Measurements from ENCODE around the gene CCL24.
"Not testable (repeated sequence)": the region's sequence is repeated elsewhere in the genome, so short reads cannot be mapped to it uniquely, and the experiment has no call there.

CCL24 gene

DNA sequence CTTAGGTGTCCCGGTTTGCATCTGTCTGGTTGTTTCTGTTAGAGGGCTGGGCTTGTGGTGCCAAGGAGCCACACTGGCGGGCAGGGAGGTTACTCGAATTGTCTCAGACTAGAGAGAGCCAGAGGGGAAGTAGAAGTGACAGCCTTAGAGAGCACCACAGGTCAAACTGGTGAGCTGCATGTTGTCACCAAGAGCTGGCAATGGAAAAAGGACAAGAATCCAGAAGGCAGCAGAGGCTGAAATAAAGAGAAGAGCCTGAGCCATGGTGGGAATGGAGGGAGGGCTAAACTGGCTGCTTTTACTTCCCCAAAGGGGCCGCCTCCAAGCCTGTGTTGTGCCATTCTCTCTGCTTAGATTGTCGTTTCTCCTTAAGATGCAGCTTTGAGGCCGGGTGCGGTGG, 34.1 kb upstream of the CCL24 start:
- TF ChIP-seq, protein P1, sequence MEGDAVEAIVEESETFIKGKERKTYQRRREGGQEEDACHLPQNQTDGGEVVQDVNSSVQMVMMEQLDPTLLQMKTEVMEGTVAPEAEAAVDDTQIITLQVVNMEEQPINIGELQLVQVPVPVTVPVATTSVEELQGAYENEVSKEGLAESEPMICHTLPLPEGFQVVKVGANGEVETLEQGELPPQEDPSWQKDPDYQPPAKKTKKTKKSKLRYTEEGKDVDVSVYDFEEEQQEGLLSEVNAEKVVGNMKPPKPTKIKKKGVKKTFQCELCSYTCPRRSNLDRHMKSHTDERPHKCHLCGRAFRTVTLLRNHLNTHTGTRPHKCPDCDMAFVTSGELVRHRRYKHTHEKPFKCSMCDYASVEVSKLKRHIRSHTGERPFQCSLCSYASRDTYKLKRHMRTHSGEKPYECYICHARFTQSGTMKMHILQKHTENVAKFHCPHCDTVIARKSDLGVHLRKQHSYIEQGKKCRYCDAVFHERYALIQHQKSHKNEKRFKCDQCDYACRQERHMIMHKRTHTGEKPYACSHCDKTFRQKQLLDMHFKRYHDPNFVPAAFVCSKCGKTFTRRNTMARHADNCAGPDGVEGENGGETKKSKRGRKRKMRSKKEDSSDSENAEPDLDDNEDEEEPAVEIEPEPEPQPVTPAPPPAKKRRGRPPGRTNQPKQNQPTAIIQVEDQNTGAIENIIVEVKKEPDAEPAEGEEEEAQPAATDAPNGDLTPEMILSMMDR (conservative IDR thresholded peaks at IDR 0.05; ENCODE audit: low read depth, low read length), result no peak
- no peak for DNase-seq (ENCODE audit: low read depth)
- H3K4me3 ChIP-seq (ENCODE audit: low read length), result no peak overlapping the region

DNA sequence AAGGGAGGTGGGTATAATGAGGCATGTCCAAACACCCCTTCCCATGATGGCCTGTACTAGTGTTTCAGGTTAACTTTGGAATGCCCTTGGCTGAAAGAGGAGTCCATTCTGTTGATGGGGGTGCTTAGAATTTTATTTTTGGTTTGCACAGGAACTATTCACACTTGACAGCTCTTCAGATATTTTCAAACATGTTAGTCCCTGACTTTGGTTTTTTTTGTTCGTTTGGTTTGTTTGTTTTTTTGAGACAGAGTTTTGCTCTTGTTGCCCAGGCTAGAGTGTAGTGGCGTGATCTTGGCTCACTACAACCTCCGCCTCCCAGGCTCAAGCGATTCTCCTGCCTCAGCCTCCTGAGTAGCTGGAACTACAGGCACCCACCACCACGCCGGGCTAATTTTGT, 31.5 kb upstream of the CCL24 start:
- DNase-seq (ENCODE audit: low read depth); H3K4me3 ChIP-seq (ENCODE audit: low read length): not testable (repeated sequence)

DNA sequence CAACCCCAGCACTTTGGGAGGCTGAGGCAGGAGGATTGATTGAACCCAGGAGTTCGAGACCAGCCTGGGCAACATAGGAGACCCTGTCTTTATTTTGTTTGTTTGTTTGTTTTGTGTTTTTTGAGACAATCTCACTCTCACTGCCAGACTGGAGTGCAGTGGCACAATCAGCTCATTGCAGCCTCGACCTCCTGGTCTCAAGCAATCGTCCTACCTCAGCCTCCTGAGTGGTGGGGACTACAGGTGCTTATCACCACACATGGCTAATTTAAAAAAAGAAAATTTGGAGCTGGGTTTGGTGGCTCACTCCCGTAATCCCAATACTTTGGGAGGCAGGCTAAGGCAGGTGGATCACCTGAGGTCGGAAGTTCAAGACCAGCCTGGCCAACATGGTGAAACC, 30.6 kb upstream of the CCL24 start:
- no peak overlapping the region for H3K4me3 ChIP-seq (ENCODE audit: low read length)
- DNase-seq (ENCODE audit: low read depth), result no peak
- TF ChIP-seq, protein P1 (conservative IDR thresholded peaks at IDR 0.05; ENCODE audit: low read depth, low read length), result no peak

DNA sequence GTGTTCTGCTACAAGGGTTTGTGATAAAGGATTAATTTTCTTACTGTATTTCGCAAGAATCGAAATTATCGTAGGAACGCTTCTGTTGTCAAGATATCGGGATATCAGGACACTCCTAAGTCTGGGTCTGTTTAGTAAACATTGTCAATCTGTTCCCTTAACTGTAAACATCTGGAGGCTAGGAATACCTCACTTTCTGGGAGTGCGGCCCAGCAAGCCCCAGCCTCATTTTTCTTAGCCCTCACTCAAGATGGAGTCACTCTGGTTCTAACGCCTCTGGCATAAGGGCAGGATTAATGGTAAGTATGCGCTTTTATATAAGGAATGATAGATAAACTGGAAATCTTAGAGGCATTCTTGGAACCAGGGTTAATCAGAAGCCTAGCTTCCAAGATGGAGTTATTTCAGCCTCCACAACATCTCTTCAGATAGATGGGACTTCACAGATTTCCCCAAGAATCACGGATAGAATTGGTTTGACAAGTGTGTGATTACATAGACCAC, 30.1 kb upstream of the CCL24 start:
- TF ChIP-seq, protein P1 (conservative IDR thresholded peaks at IDR 0.05; ENCODE audit: low read depth, low read length), result no peak
- no peak for DNase-seq (ENCODE audit: low read depth)
- no peak overlapping the region for H3K4me3 ChIP-seq (ENCODE audit: low read length)

DNA sequence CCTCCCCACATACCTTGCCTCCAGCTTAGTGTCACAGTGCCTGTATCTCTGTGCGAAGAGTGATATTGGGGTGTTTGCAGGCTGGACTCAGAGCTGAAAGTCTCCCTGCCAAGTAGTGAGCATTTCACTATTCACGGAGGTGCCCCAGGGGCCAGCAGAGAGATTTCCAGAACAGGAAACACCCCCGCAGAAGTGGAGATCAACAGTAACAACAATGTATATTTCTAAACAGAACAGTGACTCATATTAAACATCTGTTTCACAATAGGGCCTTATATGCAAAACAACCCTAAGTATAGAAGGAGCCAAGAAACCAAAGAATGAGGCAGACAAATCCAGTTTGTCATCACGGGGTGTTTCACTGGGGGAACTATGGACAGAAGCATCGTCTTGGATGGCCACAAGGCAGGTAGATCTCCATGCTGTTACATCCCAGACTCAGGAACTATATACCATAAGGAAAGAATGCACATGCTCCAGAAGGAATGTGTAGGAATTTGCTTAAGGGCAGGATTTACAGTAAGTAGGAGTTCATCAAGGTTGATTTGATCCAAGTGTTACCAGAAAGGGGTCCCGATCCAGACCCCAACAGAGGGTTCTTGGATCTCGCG, 29.3 kb upstream of the CCL24 start:
- DNase-seq (ENCODE audit: low read depth), result peak; percentile 40
- no peak overlapping the region for H3K4me3 ChIP-seq (ENCODE audit: low read length)
- TF ChIP-seq, protein P1 (conservative IDR thresholded peaks at IDR 0.05; ENCODE audit: low read depth, low read length), result no peak

DNA sequence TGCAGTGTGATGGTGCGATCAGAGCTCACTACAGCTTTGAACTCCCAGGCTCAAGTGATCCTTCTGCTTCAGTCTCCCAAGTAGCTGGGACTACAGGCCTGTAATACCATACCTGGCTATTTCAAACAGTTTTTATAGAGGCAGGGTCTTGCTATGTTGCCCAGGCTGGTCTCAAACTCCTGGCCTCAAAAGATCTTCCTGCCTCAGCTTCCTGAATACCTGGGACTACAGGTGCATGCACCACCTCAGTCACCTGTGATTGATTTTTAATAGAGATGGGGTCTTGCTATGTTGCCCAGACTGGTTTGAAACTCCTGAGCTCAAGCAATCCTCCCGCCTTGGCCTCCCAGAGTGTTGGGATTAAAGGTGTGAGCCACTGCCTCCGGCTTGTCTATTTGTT, 26.4 kb upstream of the CCL24 start:
- no peak for DNase-seq (ENCODE audit: low read depth)
- no peak overlapping the region for H3K4me3 ChIP-seq (ENCODE audit: low read length)
- TF ChIP-seq, protein P1 (conservative IDR thresholded peaks at IDR 0.05; ENCODE audit: low read depth, low read length), result no peak

DNA sequence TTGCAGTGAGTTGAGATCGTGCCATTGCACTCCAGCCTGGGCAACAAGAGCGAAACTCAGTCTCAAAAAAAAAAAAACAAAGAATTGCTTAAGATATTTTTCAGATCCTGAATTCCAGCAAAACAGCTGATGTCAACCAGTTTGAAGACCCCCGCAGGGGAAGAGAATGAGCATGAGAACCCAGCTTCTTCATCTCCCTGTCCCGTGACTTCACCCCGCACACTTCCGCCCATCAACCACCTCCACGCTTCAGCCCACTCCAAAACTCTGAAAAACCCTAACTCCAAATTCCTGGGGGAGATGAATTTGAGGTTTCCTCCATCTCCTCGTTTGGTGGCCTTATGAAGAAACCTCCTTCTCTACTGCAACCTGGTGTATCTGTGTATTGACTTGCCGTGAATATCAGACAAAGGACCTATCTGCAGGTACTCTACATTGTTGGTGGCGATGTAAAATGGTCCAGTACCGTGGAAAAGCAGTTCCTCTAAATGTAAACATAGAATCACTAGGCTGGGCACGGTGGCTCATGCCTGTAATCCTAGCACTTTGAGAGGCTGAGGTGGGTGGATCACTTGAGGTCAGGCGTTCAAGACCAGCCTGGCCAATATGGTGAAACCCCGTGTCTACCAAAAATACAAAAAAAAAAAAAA, 24.8 kb upstream of the CCL24 start:
- not testable (repeated sequence) for H3K4me3 ChIP-seq (ENCODE audit: low read length); DNase-seq (ENCODE audit: low read depth)

DNA sequence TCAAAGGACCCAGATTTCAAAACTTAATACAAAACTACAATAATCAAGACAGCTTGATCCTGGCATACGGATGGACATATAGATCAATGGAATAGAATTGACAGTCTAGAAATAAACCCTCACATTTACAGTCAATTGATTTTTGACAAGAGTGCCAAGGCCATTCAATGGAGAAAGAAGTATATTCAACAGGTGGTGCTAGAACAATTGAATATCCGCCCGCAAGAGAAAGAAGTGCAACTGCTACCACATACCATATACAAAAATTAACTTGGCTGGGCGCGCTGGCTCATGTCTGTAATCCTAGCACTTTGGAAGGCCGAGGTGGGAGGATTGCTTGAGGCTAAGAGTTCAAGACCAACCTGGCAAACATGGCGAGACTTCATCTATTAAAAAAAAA, 23.2 kb upstream of the CCL24 start:
- no peak overlapping the region for H3K4me3 ChIP-seq (ENCODE audit: low read length)
- DNase-seq (ENCODE audit: low read depth), result no peak
- TF ChIP-seq, protein P1 (conservative IDR thresholded peaks at IDR 0.05; ENCODE audit: low read depth, low read length), result no peak

Data from retinal pigment epithelial cell (primary cell).